Parathyroid adenoma (tissue), 2 donors: Measurements from ENCODE around the gene GRID1.

Source experiments
- H2AFZ ChIP-seq: fragments of 300-600 bp; sonication (generic); one replicate; pipeline ENCODE4 v1.7.0; 2017; ENCODE audit warnings: antibody characterized with exemption, mild to moderate bottlenecking
- H3K27ac ChIP-seq: fragments of 300-600 bp; sonication (generic); one replicate; pipeline ENCODE4 v1.7.0; 2017
- H3K27me3 ChIP-seq: fragments of 300-600 bp; sonication (generic); one replicate; pipeline ENCODE4 v1.7.0; 2017; ENCODE audit warnings: low read length; ENCODE audit not compliant: control insufficient read depth, insufficient read depth
- H3K36me3 ChIP-seq: fragments of 300-600 bp; sonication (generic); one replicate; pipeline ENCODE4 v1.7.0; 2017; ENCODE audit warnings: low read length; ENCODE audit not compliant: control insufficient read depth, insufficient read depth
- H3K4me1 ChIP-seq: fragments of 300-600 bp; sonication (generic); one replicate; pipeline ENCODE4 v1.7.0; 2017; ENCODE audit warnings: control low read depth
- H3K4me2 ChIP-seq: fragments of 300-600 bp; sonication (generic); one replicate; pipeline ENCODE4 v1.7.0; 2017; ENCODE audit warnings: low read length
- H3K4me3 ChIP-seq: fragments of 300-600 bp; sonication (generic); one replicate; pipeline ENCODE4 v1.7.0; 2017; ENCODE audit warnings: low read depth, low read length
- H3K79me2 ChIP-seq: fragments of 300-600 bp; sonication (generic); one replicate; pipeline ENCODE4 v1.7.0; 2017; ENCODE audit warnings: control low read depth
- H3K9ac ChIP-seq: fragments of 300-600 bp; sonication (generic); one replicate; pipeline ENCODE4 v1.7.0; 2017; ENCODE audit warnings: mild to moderate bottlenecking
- H3K9me3 ChIP-seq: fragments of 300-600 bp; sonication (generic); one replicate; pipeline ENCODE4 v1.7.0; 2017; ENCODE audit warnings: low read length; ENCODE audit not compliant: control insufficient read depth
- TF ChIP-seq, protein P1 (sequence below): fragments of 300-600 bp; sonication (generic); IDR thresholded peaks from one replicate; pipeline ENCODE4 v1.7.0; 2017; ENCODE audit warnings: antibody characterized with exemption, mild to moderate bottlenecking
- donor health status: primary hyperparathyroidism.

Gene GRID1

DNA sequence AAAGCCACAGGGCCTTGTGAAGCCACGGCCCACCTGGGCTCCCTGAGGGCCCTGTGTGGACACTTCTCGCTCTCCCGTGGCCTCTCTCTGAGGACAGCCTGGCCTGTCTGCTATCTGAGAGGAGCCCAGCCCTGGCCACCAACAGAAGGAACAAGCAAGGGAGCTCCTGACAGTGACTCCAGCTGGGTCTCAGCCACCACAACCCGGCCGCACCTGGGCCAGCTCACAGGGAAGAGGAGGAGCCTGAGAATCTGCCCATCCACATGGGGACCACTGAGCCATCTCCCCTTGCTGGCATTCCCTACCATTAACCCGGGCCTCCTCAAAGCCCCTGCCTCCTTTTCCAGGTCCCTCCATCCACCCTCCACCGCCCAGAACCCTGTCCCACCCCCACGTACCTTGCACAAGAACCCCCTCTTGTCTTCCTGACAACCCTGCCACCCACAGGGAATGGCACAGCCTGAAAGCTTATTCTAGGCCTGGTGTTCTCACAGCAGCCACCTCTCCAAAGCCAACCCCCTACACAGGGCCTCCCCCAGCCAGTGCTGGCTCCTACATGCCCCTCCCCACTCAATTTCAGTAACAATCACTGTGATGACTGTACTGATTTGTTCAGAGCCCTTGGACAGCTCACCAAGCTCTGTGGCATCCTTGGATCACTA lies 120.2 kb downstream of the GRID1 start:
- H3K4me1 ChIP-seq: no peaks in the 10 kb centered on the region
- no peaks in the 10 kb centered on the region for H3K27me3 ChIP-seq
- H3K9me3 ChIP-seq: no peaks in the 10 kb centered on the region
- H3K79me2 ChIP-seq: no peaks in the 10 kb centered on the region
- H2AFZ ChIP-seq: no peak overlapping the region
- H3K9ac ChIP-seq: no peak overlapping the region
- H3K36me3 ChIP-seq: no peaks in the 10 kb centered on the region
- no peak overlapping the region for H3K4me2 ChIP-seq
- no peak overlapping the region for H3K27ac ChIP-seq
- TF ChIP-seq, protein P1, sequence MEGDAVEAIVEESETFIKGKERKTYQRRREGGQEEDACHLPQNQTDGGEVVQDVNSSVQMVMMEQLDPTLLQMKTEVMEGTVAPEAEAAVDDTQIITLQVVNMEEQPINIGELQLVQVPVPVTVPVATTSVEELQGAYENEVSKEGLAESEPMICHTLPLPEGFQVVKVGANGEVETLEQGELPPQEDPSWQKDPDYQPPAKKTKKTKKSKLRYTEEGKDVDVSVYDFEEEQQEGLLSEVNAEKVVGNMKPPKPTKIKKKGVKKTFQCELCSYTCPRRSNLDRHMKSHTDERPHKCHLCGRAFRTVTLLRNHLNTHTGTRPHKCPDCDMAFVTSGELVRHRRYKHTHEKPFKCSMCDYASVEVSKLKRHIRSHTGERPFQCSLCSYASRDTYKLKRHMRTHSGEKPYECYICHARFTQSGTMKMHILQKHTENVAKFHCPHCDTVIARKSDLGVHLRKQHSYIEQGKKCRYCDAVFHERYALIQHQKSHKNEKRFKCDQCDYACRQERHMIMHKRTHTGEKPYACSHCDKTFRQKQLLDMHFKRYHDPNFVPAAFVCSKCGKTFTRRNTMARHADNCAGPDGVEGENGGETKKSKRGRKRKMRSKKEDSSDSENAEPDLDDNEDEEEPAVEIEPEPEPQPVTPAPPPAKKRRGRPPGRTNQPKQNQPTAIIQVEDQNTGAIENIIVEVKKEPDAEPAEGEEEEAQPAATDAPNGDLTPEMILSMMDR: no peak
- H3K4me3 ChIP-seq: no peak overlapping the region

- no peak overlapping the region for H3K4me2 ChIP-seq
- no peaks in the 10 kb centered on the region for H3K27me3 ChIP-seq
- no peaks in the 10 kb centered on the region for H3K36me3 ChIP-seq
- no peaks in the 10 kb centered on the region for H3K9me3 ChIP-seq
- no peak overlapping the region for H3K9ac ChIP-seq
- H3K79me2 ChIP-seq: no peaks in the 10 kb centered on the region
- no peak overlapping the region for H2AFZ ChIP-seq
- H3K4me1 ChIP-seq: no peaks in the 10 kb centered on the region
- TF ChIP-seq, protein P1: no peak
- H3K4me3 ChIP-seq: no peak overlapping the region
- H3K27ac ChIP-seq: no peak overlapping the region
Observed at GRCh38 chr10:86245015-86245394, 121.6 kb downstream of the GRID1 start.

DNA sequence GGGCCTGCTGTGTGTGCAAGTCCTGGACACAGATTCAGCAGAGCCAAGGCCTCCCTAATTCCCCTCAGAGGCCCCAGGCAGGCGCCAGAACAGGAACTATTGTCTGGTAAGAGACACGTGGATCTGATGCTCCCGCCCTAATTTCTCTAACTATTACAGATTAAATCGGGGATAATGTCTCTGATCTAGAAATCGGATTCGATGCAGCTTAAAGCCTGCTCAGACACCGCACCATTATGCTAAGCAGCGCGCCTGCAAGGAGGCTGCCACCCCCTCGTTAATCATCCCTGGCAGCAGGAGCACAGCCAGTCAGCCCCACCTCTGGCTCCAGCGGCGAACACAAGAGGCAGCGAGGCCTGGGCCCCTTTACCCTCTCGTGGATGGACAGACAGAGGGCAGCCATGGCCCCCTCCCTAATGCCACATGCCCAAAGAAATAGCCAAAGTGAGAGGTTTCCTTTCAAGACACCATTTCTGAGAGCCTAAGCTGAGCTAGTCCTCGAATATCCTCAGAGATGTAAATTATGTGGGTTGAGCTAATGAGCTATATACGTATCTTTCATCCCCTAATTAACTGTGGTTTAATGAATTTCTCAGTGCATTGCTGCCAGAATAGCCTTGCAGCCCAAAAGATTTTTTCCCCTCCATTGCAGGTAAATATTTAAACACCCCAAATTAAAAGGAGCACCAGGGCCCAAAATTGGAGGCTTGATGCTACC lies 122.1 kb downstream of the GRID1 start:
- H3K9me3 ChIP-seq: no peaks in the 10 kb centered on the region
- H2AFZ ChIP-seq: no peak overlapping the region
- TF ChIP-seq, protein P1: no peak
- H3K27me3 ChIP-seq: no peaks in the 10 kb centered on the region
- no peak overlapping the region for H3K27ac ChIP-seq
- no peak overlapping the region for H3K4me3 ChIP-seq
- no peak overlapping the region for H3K4me2 ChIP-seq
- no peaks in the 10 kb centered on the region for H3K4me1 ChIP-seq
- H3K79me2 ChIP-seq: no peaks in the 10 kb centered on the region
- no peaks in the 10 kb centered on the region for H3K36me3 ChIP-seq
- no peak overlapping the region for H3K9ac ChIP-seq

DNA sequence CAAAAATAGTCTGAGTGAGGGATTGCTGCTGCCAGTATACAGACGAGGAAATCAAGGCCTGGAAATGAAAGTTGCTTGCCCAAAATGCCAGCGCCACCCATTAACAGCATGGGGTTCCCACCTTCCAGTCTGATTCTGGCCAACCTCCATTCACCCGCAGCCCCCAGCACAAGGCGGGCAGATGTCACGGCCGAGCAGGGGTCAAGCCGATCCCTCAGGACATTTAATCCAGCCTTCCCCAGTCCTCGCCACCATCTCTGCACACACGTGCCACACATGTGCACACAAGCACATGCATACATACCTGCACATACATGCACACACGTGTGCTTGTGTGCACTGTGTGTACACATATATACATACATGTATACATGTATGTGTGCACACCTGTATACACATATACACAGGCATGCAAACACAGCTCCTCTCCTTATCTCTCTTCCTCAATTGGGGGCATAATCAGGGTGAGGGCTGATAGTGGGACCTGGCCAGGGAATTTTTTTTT lies 122.9 kb downstream of the GRID1 start:
- Histone ChIP-seq H2AFZ (no peak overlapping the region), H3K79me2 (no peaks in the 10 kb centered on the region), H3K4me2 (no peak overlapping the region), H3K9me3 (no peaks in the 10 kb centered on the region), H3K4me3 (no peak overlapping the region), H3K9ac (no peak overlapping the region), H3K27me3 (no peaks in the 10 kb centered on the region), H3K36me3 (no peaks in the 10 kb centered on the region), H3K4me1 (no peaks in the 10 kb centered on the region), H3K27ac (no peak overlapping the region)
- TF ChIP-seq, protein P1: no peak
